ENCODE results near the gene NR3C2.

NR3C2 gene

DNA sequence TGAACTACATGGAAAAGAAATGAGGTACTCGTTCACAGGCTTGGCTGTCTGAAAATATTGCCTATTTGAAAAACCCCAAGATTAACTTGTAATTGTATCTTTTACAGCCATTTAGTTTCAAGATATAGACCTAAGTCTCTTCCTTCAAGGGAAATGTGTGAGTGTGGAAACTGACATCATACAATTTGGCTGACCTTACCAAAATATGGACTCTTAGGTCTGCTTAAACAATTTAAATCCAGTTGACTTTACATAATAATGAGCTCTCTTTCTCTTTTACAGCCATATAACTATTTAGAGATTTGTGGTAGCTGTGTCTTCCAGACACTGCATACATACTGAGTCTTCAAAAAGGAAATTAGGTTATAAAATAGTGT is 186.9 kb downstream of the NR3C2 start:
- DNase-seq, result no peak

- no peak for DNase-seq
These were observed 187.4 kb downstream of the NR3C2 start for GRCh38 chr4:148254621-148255343.

- DNase-seq, result no peak
These were observed 188.4 kb downstream of the NR3C2 start for GRCh38 chr4:148253768-148254167.

DNA sequence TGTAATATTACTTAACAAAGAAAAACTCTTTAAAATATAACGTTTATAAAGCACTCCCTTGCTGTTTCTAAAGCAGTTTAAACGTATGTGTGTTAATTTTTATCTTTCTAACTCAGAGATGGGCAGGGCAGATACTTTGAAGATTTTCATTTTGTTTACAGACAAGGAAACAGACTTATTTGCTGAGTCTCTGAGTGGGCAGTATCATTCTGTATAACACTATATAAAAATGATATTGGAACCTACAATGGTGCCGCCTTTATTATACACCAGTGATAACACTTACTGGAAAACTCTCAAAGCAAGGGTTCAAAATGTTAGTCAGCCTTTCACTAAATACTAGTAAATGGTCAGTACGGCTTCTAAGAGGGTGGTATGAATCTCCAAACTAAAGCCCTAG is 193.4 kb downstream of the NR3C2 start:
- no peak for DNase-seq

DNA sequence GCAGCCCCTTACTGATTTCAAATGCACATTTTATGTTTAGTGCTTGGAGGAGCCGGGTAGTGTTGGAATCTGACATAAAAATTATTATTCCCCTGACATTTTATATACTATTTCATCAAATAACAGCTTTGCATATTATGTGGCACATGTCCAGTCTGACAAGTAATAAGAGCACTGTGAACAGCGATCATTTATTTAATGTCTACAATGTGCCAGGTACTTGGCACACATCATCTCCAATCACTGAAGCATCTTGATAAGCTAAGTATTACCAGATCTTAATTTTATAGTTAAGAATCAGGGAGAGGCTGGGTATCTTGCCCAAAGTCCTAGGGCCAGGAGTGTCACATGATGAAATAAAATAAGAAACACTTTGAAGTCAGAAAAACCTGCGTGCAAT is 197.2 kb downstream of the NR3C2 start:
- DNase-seq, result no peak

GRCh38 chr4:148243837-148244236 is 198.4 kb downstream of the NR3C2 start:
- peak; percentile 10 for DNase-seq

DNA sequence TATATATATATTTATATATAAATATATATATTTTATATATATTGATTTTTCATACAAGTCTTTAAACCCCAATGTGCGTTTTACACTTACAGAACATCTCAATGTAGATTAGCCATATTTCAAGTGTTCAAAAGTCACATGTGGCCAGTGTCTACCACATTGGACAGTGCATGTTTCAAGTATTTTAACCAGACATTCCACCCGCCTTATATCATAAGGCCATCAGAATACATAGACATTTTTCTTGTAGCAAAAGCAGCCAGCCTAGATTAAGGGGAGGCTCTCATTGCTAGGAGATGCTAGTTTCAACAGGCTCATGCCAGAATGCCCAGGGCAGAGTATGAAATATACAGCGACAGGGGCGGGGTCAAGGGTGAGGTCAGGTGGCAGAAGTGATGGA is 202.0 kb downstream of the NR3C2 start:
- no peak for DNase-seq

DNA sequence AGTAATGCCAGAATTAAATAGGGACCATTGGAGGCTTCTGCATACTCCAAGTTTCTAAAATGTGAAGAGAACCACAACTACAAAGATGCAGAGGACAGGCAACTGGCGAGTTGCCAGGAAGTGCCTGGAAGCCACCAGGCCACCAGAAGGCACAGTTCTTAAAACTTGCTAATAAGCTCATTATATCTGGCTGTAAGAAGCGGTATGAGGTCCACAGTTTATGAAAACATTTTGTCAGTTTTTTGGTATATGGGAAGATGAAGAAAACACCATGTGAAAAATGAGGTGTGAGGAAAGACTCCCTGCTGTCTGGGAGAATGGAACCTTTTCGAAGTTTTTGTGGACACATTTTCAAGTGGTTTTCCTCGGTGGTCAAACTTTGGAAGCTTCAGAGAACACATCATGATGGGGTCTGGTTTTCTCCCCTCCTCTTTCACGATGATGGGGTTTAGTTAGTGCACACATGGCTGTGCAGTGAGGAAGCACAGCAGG is 202.7 kb downstream of the NR3C2 start:
- DNase-seq, result peak; percentile 58

- DNase-seq, result no peak
These were observed 203.3 kb downstream of the NR3C2 start for GRCh38 chr4:148238811-148239493.

DNA sequence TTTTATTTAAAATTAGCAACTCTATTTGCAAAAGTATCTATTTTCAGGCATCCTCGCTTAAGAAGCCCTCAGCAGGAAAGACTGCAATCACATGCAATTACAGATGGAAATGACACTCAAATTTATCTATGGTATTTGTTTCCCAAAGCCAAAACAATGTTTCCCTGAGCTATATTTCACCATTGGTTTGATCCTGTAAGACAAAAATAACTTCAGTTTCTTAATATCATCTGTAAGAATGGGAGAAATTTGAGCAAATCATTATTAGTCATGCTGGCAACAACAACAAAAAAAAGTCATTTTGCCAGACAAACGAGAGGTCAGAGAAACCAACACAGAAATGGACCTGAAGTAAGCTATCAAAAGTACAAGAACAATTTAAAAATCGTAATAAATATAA is 204.1 kb downstream of the NR3C2 start:
- DNase-seq, result no peak

DNA sequence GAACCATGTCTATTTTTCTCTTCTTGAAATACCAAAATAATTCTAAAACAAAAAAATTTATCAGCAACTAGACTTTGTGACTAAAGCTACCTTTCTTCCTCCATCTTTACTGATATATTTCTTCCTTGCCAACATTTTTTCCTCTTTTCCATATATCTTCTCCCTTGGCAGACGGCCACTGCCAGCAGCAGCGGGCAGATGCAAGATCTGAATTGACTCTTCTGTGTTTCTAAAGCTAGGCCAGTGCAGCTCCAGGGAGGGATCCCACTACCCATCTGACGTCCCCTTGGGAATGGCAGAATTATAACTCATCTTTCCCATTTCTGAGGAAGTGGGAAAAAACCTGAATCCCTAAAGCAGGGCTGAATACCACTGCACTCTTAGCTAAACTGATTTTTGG is 206.4 kb downstream of the NR3C2 start:
- DNase-seq, result no peak

DNA sequence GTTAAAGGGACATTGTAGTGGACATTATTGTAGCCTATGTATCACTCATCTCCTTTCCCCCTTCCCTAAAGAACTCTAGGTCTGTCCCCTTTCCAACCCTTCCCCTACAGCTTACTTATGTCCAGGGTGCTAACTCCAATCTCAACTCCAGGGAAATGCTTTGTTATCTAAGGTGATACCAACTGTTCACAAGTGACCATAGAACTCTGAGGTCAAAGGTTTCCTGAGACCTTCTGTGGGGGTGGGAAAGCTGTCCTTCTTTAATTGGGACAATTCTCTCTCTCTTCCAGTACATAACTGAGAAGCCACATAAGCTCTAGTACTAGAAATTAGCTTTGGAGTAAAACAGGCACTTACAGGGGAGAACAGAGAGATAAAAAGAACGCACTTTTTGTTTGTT is 212.4 kb downstream of the NR3C2 start:
- DNase-seq, result no peak

GRCh38 chr4:148229028-148229427 is 213.2 kb downstream of the NR3C2 start:
- no peak for DNase-seq

DNA sequence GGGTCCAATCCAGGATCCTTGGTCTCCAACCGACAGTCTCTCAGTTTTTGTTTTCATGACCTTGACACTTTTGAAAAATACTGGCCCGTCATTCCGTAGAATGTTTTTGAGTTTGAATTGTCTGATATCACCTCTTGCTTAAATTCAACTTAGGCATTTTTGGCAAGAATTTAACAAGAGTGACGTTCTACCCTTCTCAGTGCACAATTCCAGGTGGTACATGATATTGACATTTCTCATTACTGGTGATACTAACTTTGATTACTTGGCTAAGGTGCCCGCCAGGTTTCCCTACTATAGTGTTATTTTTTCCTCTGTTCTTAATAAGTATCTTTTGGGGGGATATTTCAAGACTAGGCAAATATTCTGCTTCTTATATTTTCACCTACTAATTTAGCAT is 215.1 kb downstream of the NR3C2 start:
- DNase-seq, result no peak

GRCh38 chr4:148226341-148226740 is 215.9 kb downstream of the NR3C2 start:
- no peak for DNase-seq

- no peak for DNase-seq
These were observed 216.6 kb downstream of the NR3C2 start for GRCh38 chr4:148225639-148226038.

GRCh38 chr4:148224476-148224875 is 217.7 kb downstream of the NR3C2 start:
- no peak for DNase-seq

GRCh38 chr4:148222991-148223660 is 219.1 kb downstream of the NR3C2 start:
- no peak for DNase-seq

DNA sequence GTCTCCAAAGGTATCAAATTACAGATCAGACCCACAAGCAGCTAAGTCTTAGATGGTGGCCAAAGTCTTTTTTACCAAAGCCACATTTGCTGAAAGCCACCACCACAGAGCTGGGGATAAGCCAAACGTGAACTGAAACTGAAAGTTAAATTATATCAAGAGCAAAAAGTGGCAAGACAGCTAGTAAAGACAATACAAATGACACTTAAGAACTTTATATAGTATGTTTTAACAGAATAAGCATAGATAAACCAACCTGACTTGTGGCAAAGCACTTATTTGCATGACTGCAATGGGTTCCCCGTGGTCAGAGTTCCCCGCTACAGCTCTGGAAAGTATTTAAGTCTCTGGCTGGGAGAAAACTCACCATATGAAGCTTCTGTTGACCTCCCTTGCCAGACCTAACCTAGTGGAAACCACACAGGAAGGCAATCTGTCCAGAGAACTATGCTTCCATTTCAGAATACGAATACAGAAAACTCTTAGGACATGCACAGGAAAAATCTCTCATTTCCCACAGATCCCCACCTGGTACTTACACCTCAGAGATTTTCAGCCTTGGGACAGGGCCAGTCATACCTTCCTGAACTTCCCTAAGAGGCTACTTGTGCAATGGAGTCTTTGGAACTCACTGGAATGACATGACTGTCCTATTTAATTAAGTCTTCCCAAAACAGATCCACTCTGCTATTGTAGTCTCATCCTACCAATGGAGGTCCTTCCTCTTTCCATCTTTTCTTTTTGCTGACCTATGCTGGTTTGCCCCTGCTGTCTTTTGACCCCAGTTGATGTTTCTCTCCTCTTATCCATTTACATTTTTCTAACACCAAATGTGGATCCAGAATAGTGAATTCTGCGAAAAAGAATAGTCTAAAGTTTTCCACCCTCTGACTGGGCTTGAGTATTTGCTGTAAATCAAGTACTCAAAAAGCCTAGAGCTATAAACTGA is 225.1 kb downstream of the NR3C2 start:
- peak; percentile 53 for DNase-seq

DNA sequence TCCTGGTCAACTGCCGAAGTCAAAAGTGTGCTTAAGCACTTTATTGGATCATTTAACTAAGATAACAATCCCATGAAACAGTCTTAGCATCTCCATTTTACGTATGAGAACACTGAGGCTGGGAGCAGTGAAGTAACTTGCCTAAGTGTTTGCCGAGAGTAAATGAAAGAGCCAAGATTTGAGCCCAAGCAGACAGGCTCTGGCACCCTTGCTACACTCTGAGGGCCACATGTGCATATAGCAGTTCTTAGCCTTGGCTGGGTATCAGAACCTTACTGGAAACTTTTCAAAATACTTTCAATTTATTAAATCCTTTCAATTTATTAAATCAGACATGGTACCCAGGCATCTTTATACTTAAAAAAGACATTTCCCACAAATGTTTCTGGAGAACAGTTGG is 225.9 kb downstream of the NR3C2 start:
- DNase-seq, result no peak

DNA sequence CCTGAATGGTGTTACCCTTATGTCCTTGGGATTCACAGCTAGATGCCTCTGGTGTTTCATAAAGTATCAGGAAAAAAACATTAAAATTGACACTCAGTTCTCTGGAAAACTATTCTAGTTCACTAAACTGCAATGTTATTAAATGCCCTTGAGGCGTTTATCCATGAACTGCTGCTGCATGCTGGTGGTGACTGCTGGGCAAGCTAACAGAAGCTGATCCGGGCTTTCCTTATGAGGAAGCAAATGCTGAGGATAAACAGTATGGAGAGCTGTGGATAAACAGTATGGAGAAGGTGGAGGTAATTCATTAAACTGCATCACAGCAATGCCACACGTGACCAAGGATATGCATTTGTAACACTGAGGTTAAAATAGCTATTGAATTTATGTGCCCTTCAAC is 227.0 kb downstream of the NR3C2 start:
- DNase-seq, result no peak

GRCh38 chr4:148214529-148215166 is 227.6 kb downstream of the NR3C2 start:
- no peak for DNase-seq
